HEK293 (cell line): ENCODE results near the gene TNS3.

Experiments
- CTCF ChIA-PET: fragments of 350-600 bp; formaldehyde crosslinking; extraction: SDS; loops from one replicate; lab custom pipeline; 2021; ENCODE audit warnings: antibody characterized with exemption; lab: Yijun Ruan, JAX
- POLR2A ChIA-PET: fragments of 300-600 bp; formaldehyde crosslinking; extraction: SDS; loops from one replicate; lab custom pipeline; 2020; ENCODE audit warnings: antibody characterized with exemption, inconsistent platforms; lab: Yijun Ruan, JAX
- H3K27ac ChIP-seq: fragments of 200-500 bp; sonication (Bioruptor generic); 2 replicates; pipeline ENCODE4 v1.5.1; 2014; ENCODE audit warnings: low read depth, low read length, control low read depth, inconsistent platforms; ENCODE audit errors: extremely low read depth
- H3K36me3 ChIP-seq, 2 experiments: fragments of 200-500 bp in 1 of 2; sonication (Bioruptor generic) in 1 of 2; 1 replicate in 1 of 2; 2 replicates in 1 of 2; pipeline ENCODE4 v1.5.1; 2014 to 2017; ENCODE audit warnings: inconsistent platforms in 2 of 2, low read length in 2 of 2; ENCODE audit not compliant: control insufficient read depth in 2 of 2, insufficient read depth in 1 of 2
- H3K4me1 ChIP-seq: fragments of 200-500 bp; sonication (Bioruptor generic); 2 replicates; pipeline ENCODE4 v1.5.1; 2014; ENCODE audit warnings: mild to moderate bottlenecking, low read length, inconsistent platforms; ENCODE audit not compliant: control insufficient read depth, insufficient read depth
- H3K4me3 ChIP-seq: 2 replicates; pipeline ENCODE4 v1.5.1; 2011; ENCODE audit warnings: low read depth, mild to moderate bottlenecking, control low read depth, low read length, moderate library complexity
- H3K9me3 ChIP-seq: fragments of 200-500 bp; sonication (Bioruptor generic); 2 replicates; pipeline ENCODE4 v1.5.1; 2014; ENCODE audit warnings: low read depth, low read length, inconsistent platforms; ENCODE audit not compliant: control insufficient read depth, insufficient read depth
- BCL11B ChIP-seq: fragments of 450-650 bp; formaldehyde crosslinking; IDR thresholded peaks from 2 replicates; pipeline ENCODE4 v1.5.1; 2016; ENCODE audit warnings: low read depth, missing biosample characterization, missing genetic modification characterization
- HOXA7 ChIP-seq: sonication (generic); formaldehyde crosslinking; IDR thresholded peaks from 2 replicates; pipeline ENCODE4 v1.8.1; 2022; ENCODE audit warnings: missing genetic modification reagents, borderline replicate concordance
- TRIM28 ChIP-seq: IDR thresholded peaks from 2 replicates; pipeline ENCODE4 v1.6.1; 2011; ENCODE audit warnings: low read length, control low read depth, borderline replicate concordance
- YY2 ChIP-seq: fragments of 450-650 bp; formaldehyde crosslinking; IDR thresholded peaks from 2 replicates; pipeline ENCODE4 v1.5.1; 2016; ENCODE audit warnings: missing biosample characterization, missing genetic modification characterization
- ZNF148 ChIP-seq: fragments of 450-650 bp; formaldehyde crosslinking; IDR thresholded peaks from 2 replicates; pipeline ENCODE4 v1.5.0; 2017; ENCODE audit warnings: missing biosample characterization, missing genetic modification characterization, borderline replicate concordance
- ZNF221 ChIP-seq: fragments of 450-650 bp; formaldehyde crosslinking; IDR thresholded peaks from 2 replicates; pipeline ENCODE4 v1.5.1; 2017; ENCODE audit warnings: missing biosample characterization, missing genetic modification characterization, borderline replicate concordance
- ZNF223 ChIP-seq: fragments of 450-650 bp; formaldehyde crosslinking; IDR thresholded peaks from 2 replicates; pipeline ENCODE4 v1.5.1; 2016; ENCODE audit warnings: missing biosample characterization, missing genetic modification characterization
- ZNF24 ChIP-seq: fragments of 450-650 bp; formaldehyde crosslinking; IDR thresholded peaks from 2 replicates; pipeline ENCODE4 v1.5.1; 2016; ENCODE audit warnings: missing biosample characterization, missing genetic modification characterization
- ZNF423 ChIP-seq: fragments of 450-650 bp; formaldehyde crosslinking; IDR thresholded peaks from 2 replicates; pipeline ENCODE4 v1.5.1; 2016; ENCODE audit warnings: missing biosample characterization, missing genetic modification characterization
- ZNF426 ChIP-seq: fragments of 450-650 bp; formaldehyde crosslinking; IDR thresholded peaks from 2 replicates; pipeline ENCODE4 v1.5.1; 2017; ENCODE audit warnings: missing biosample characterization, missing genetic modification characterization, mild to moderate bottlenecking, inconsistent platforms, moderate library complexity
- ZNF501 ChIP-seq: fragments of 450-650 bp; formaldehyde crosslinking; IDR thresholded peaks from 2 replicates; pipeline ENCODE4 v1.5.1; 2016; ENCODE audit warnings: missing biosample characterization, missing genetic modification characterization
- ZNF510 ChIP-seq: fragments of 450-650 bp; formaldehyde crosslinking; IDR thresholded peaks from 2 replicates; pipeline ENCODE4 v1.5.1; 2018; ENCODE audit warnings: mild to moderate bottlenecking, missing genetic modification characterization, missing biosample characterization; ENCODE audit not compliant: insufficient replicate concordance
- ZNF530 ChIP-seq: fragments of 450-650 bp; formaldehyde crosslinking; IDR thresholded peaks from 2 replicates; pipeline ENCODE4 v1.5.1; 2016; ENCODE audit warnings: low read depth, missing biosample characterization, missing genetic modification characterization
- ZNF629 ChIP-seq: fragments of 450-650 bp; formaldehyde crosslinking; IDR thresholded peaks from 2 replicates; pipeline ENCODE4 v1.5.1; 2017; ENCODE audit warnings: missing biosample characterization, missing genetic modification characterization
- ZNF785 ChIP-seq: fragments of 450-650 bp; formaldehyde crosslinking; IDR thresholded peaks from 2 replicates; pipeline ENCODE4 v1.5.1; 2016; ENCODE audit warnings: missing biosample characterization, missing genetic modification characterization
- TF ChIP-seq, protein P1 (sequence below): IDR thresholded peaks from 2 replicates; pipeline ENCODE4 v1.6.1; 2011; ENCODE audit warnings: mild to moderate bottlenecking, low read depth, low read length, borderline replicate concordance
- TF ChIP-seq, protein P2 (sequence below): fragments of 450-650 bp; formaldehyde crosslinking; IDR thresholded peaks from 2 replicates; pipeline ENCODE4 v1.5.1; 2017; ENCODE audit warnings: missing biosample characterization, mild to moderate bottlenecking, missing genetic modification characterization, moderate library complexity
- TF ChIP-seq, protein P3 (sequence below): fragments of 450-650 bp; formaldehyde crosslinking; IDR thresholded peaks from 2 replicates; pipeline ENCODE4 v1.5.1; 2016; ENCODE audit warnings: missing biosample characterization, missing genetic modification characterization, low read depth
- TF ChIP-seq, protein P4 (sequence below): fragments of 450-650 bp; IDR thresholded peaks from 2 replicates; pipeline ENCODE4 v1.5.1; 2018; ENCODE audit warnings: missing biosample characterization, mild to moderate bottlenecking, missing genetic modification characterization

Gene TNS3

DNA sequence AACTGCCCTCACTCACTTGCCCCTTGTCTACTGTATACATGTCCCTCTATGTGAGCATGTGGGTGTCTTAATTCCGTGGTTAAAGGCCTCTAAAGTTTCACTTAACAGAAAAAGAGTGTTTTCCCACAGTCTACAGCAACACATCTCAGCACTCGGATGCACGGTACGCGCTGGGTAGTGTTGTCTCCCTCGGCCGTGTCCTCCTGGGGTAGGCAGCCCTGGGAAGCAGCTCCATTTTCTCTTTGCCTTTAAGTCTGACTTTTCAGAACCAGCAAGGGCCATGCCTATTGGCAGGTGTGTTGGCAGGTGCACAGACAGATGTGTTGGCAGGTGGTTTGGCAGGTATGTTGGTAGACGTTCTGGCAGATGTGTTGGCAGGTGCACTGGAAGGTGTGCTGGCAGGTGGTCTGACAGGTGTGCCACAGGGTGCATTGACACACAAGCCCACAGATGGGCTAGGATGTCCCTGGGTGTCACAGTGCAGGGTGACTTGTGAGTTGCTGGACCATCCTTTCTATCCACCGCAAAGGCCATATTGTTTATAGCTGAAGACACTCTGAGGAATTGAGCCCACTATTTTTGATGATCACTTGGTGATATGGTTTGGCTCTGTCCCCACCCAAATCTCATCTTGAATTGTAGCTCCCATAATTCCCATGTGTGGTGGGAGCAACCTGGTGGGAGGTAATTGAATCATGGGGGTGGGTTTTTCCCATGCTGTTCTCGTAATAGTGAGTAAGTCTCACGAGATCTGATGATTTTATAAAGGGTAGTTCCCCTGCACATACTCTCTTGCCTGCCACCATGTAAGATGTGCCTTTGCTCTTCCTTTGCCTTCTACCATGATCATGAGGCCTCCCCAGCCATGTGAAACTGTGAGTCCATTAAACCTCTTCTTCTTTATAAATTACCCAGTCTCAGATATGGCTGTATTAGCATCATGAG is 296.9 kb downstream of the TNS3 start:
- no peak overlapping the region for H3K4me3 ChIP-seq
- H3K9me3 ChIP-seq: no peaks in the 10 kb centered on the region
- CTCF ChIA-PET: interaction anchor here (0.6 to 2.8 kb wide), 4 partner anchors 19 to 396 kb away, joined by 3 to 11 read pairs (median 4); no protein-coding TSS in a partner anchor
- POLR2A ChIA-PET: no interaction called here
- no peak for TF ChIP-seq ZNF221 (tag by site-specific recombination)
- no peaks in the 10 kb centered on the region for H3K36me3 ChIP-seq
- no peaks in the 10 kb centered on the region for H3K4me1 ChIP-seq
- H3K27ac ChIP-seq: no peak overlapping the region

- no peaks in the 10 kb centered on the region for H3K9me3 ChIP-seq
- no peak overlapping the region for H3K27ac ChIP-seq
- CTCF ChIA-PET: interaction anchor here (0.7 to 2.8 kb wide), 2 partner anchors 17 to 152 kb away, joined by 4 to 11 read pairs; no protein-coding TSS in a partner anchor
- no peak overlapping the region for H3K4me3 ChIP-seq
- POLR2A ChIA-PET: no interaction called here
- no peaks in the 10 kb centered on the region for H3K4me1 ChIP-seq
- TF ChIP-seq, protein P1, sequence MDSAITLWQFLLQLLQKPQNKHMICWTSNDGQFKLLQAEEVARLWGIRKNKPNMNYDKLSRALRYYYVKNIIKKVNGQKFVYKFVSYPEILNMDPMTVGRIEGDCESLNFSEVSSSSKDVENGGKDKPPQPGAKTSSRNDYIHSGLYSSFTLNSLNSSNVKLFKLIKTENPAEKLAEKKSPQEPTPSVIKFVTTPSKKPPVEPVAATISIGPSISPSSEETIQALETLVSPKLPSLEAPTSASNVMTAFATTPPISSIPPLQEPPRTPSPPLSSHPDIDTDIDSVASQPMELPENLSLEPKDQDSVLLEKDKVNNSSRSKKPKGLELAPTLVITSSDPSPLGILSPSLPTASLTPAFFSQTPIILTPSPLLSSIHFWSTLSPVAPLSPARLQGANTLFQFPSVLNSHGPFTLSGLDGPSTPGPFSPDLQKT: no peak
- no peak for TF ChIP-seq ZNF223 (tag by site-specific recombination)
- no peak for TF ChIP-seq ZNF24
- TF ChIP-seq, protein P2, sequence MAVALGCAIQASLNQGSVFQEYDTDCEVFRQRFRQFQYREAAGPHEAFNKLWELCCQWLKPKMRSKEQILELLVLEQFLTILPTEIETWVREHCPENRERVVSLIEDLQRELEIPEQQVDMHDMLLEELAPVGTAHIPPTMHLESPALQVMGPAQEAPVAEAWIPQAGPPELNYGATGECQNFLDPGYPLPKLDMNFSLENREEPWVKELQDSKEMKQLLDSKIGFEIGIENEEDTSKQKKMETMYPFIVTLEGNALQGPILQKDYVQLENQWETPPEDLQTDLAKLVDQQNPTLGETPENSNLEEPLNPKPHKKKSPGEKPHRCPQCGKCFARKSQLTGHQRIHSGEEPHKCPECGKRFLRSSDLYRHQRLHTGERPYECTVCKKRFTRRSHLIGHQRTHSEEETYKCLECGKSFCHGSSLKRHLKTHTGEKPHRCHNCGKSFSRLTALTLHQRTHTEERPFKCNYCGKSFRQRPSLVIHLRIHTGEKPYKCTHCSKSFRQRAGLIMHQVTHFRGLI (tag by site-specific recombination): no peak
- TF ChIP-seq, protein P3, sequence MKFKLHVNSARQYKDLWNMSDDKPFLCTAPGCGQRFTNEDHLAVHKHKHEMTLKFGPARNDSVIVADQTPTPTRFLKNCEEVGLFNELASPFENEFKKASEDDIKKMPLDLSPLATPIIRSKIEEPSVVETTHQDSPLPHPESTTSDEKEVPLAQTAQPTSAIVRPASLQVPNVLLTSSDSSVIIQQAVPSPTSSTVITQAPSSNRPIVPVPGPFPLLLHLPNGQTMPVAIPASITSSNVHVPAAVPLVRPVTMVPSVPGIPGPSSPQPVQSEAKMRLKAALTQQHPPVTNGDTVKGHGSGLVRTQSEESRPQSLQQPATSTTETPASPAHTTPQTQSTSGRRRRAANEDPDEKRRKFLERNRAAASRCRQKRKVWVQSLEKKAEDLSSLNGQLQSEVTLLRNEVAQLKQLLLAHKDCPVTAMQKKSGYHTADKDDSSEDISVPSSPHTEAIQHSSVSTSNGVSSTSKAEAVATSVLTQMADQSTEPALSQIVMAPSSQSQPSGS (tag by site-specific recombination): no peak
- no peak for TF ChIP-seq ZNF785
- TF ChIP-seq ZNF423 (tag by site-specific recombination): no peak
- no peaks in the 10 kb centered on the region for H3K36me3 ChIP-seq
Observed at GRCh38 chr7:47283497-47284131, 298.3 kb downstream of the TNS3 start.

GRCh38 chr7:47282790-47283496 is 299.0 kb downstream of the TNS3 start:
- TF ChIP-seq BCL11B: no peak
- no peak for TF ChIP-seq ZNF426 (tag by site-specific recombination)
- TF ChIP-seq, protein P4, sequence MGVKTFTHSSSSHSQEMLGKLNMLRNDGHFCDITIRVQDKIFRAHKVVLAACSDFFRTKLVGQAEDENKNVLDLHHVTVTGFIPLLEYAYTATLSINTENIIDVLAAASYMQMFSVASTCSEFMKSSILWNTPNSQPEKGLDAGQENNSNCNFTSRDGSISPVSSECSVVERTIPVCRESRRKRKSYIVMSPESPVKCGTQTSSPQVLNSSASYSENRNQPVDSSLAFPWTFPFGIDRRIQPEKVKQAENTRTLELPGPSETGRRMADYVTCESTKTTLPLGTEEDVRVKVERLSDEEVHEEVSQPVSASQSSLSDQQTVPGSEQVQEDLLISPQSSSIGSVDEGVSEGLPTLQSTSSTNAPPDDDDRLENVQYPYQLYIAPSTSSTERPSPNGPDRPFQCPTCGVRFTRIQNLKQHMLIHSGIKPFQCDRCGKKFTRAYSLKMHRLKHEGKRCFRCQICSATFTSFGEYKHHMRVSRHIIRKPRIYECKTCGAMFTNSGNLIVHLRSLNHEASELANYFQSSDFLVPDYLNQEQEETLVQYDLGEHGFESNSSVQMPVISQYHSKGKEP (tag by site-specific recombination): no peak
- no peak for TF ChIP-seq TRIM28
- TF ChIP-seq HOXA7 (CRISPR knock-in tag): no peak
- TF ChIP-seq ZNF629: no peak
- no peak for TF ChIP-seq ZNF530 (tag by site-specific recombination)
- no peak for TF ChIP-seq ZNF510
- no peak for TF ChIP-seq ZNF148 (tag by site-specific recombination)
- TF ChIP-seq YY2 (tag by site-specific recombination): no peak
- TF ChIP-seq ZNF501 (tag by site-specific recombination): no peak
- Histone ChIP-seq H3K4me1 (no peaks in the 10 kb centered on the region), H3K9me3 (no peaks in the 10 kb centered on the region), H3K27ac (no peak overlapping the region), H3K36me3 (no peaks in the 10 kb centered on the region), H3K4me3 (no peak overlapping the region)
- ChIA-PET POLR2A (no interaction called here), CTCF (interaction anchor here (0.7 to 1.2 kb wide), 2 partner anchors 17 to 152 kb away, joined by 4 to 7 read pairs; no protein-coding TSS in a partner anchor)
